Endothelial cell of hepatic sinusoid (primary cell): ENCODE results near the gene TAS1R3.

Experiments
- in situ Hi-C: cut with HindIII; loops from 2 replicates; pipeline ENCODE4 v1.10.0; 2017; ENCODE audit warnings: low sequenced_read_pairs

Gene TAS1R3

GRCh38 chr1:1294250-1294890 is 36.7 kb upstream of the TAS1R3 start:
- in situ Hi-C loops, result no loop called here

DNA sequence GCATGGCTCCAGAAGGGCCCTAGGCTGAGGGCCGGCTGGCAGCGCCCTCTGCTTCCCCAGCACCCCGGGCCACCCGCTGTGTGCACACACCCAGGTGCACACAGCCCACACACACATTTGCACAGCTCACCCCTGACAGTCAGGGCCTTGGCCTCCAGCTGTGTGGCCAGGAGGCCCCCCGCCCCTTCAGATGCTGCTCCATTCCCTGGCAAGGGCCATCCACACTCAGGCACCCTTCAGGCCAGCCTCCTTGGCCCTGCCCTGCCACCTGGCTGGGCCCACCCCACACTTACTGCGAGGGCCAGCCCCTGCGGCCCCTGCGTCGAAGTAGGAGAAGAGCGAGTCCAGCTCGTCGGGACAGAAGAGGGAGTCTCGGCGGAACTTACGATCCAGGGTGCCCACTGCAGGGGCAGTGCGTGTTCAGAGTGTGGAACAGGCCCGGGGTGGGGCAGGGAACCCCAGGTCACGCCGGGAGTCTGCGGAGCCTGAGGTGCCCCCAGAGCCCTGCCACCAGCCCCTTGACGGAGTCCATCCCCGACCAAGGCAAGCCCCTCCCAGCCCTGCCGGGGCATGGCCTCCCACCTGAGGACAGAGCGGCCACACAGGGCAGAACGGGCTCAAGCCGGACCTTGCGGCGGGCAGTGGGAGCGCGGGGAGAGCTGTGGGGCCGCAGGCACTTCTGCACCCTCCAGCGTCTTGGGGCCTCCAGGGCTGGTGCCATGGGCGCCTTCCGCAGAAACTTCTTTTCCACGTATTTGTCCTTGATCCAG is 35.7 kb upstream of the TAS1R3 start:
- in situ Hi-C loops, result no loop called here

- in situ Hi-C loops, result no loop called here
Measured at GRCh38 chr1:1296070-1297061, 34.7 kb upstream of the TAS1R3 start.

- in situ Hi-C loops, result no loop called here
Measured at GRCh38 chr1:1297802-1298424, 33.2 kb upstream of the TAS1R3 start.

DNA sequence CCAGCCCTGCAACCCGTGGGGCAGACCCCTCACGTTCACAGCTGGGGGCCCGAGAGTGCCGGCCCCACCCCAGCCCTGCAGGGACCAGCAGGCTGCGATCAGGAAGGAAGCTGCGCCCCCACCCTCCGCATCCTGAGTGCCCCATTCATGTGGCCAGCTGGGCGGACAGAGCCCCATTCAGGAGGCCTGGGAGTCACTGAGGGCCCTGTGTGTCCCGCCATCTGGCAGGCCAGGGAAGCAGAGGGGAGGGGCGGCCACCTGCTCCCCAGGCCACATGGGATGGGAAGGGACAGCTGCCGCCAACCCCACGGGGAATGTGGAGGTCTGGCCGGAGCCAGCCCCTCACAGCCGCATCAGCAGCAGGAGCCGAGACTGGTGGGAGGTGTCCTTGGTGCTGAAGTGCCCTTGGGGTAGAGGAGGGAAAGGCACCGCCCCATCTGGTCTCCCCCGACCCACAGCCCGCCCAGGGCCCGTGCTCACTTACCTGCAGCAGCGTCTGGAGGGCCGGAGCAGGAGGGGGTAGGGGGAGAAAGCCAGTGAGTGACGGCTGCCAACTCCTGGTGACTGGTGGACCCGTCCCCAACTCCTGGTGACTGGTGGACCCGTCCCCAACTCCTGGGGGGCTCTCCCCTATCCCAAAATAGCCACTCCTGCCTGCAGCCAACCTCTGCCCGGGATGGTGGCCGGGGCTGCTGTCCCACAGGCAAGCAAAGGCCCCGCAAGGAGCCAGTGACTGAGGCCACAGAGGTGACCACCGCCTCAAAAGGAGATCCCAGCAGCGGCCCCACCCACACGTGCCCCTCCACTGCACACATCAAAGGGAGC is 32.0 kb upstream of the TAS1R3 start:
- in situ Hi-C loops, result no loop called here

DNA sequence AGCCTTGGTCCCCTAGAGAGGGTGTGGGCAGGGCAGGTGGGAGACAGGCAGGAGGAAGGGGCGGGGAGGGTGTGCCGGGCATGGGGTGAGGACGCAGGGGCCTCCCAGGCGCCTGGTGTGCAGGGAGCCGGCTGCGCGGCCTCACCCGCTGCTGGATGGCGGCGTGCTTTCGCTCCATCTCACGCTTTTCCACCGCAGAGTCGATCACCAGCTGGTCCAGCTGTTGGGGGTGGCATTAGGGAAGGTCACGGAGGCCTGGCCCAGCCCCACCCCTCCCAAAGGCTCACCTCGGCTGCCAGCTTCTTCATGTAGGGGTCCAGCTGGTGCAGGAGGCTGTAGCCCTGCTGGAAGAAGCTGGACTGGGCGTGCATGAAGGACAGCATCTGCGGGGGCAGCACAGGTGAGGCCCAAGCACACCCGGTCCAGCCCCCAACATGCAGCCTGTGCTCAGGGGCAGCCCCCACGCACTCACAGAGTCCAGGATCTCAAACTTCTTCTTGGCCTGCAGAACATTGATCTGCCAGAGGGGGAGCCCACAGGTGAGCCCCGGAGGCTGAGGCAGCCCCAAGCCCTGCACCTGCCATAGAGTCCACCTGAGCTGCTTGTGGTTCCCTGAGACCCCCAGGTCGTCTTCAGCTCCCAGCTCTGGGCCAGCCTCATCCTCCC is 31.3 kb upstream of the TAS1R3 start:
- in situ Hi-C loops, result no loop called here

- in situ Hi-C loops, result no loop called here
Measured at GRCh38 chr1:1300352-1300739, 30.7 kb upstream of the TAS1R3 start.

DNA sequence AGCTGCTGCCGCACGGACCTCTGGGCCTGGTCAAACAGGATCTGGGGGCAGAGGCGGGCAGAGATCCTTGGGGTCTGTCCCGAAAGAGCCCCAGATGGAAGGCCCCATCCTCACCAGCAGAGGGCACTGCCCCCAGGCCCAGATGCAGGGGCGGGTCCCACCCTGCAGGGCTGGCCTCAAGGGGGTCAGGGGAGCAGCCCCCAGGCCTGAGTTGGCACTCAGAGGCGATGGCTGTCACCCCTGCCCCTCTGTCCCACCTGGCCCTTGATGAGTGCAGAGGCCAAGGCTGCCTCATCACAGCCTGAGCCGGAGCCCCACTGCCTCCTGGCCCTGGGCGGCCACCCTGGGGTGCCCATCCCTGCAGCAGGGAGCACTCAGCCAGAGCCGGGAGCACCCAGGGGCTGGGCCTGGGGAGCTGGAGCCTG is 29.1 kb upstream of the TAS1R3 start:
- in situ Hi-C loops, result no loop called here

GRCh38 chr1:1302951-1303509 is 28.1 kb upstream of the TAS1R3 start:
- in situ Hi-C loops, result no loop called here

DNA sequence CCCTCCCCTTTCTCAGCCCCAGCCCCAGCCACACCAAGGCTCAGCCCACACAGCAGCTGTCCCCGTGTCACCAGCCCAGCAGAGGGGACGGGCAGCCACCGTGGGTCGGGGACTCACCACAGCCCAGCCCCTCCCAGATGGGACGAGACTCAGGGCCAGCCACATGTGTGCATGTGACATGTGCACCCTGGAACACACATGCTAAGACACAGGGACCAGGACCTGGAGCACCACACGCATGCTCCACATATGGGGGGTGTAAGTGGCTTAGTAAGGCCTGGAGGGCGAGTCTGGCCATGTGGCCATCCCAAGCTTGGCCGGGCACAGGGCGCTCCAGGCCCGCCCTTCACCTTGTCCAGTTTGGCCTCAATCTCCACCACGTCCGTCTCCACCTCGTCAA is 27.3 kb upstream of the TAS1R3 start:
- in situ Hi-C loops, result no loop called here

DNA sequence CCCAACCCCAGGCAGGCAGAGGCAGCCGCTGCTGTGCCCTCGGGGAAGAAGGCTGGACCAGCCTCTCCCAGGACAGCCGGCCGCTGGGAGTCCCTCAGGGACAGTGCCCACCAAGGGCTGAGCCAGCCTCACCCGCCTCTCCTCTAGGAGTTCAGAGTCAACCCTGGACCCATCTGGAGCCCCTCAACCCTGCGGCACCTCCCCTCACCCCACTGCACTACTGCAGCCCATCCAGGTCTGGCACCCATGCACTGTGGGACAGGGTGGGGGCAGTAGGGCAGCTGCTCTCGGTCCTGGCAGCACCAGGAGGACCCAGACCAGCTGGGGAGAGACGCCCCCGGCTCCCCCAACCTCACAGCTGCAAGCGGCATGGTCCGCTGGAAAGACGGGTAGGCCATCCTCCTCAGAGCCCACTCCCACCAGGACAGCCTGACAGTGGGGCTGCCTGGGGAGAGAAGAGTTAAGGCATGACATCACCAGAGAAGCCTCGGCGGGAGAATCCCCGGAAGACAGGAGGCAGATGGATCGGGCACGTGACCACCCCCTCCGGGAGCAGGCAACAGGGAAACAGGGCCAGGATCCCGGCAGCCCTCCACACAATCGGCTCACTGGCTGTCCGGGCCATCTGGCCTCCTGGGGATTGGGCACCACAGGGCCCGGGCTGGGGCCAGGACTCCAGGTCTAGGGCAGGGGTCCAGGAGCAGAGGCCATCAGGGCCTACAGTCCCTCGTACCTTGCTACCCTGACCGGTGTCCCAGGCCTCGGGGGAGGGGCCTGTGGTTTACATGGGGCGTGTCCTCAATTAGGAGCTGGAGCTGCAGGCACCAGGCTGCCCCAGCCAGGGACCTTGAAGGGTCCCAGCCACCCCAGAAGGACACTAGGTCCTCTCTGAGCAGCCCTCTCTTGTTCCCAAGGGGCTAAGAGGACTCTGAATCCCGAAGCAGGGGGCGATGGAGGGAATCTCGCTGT is 26.5 kb upstream of the TAS1R3 start:
- in situ Hi-C loops, result no loop called here

DNA sequence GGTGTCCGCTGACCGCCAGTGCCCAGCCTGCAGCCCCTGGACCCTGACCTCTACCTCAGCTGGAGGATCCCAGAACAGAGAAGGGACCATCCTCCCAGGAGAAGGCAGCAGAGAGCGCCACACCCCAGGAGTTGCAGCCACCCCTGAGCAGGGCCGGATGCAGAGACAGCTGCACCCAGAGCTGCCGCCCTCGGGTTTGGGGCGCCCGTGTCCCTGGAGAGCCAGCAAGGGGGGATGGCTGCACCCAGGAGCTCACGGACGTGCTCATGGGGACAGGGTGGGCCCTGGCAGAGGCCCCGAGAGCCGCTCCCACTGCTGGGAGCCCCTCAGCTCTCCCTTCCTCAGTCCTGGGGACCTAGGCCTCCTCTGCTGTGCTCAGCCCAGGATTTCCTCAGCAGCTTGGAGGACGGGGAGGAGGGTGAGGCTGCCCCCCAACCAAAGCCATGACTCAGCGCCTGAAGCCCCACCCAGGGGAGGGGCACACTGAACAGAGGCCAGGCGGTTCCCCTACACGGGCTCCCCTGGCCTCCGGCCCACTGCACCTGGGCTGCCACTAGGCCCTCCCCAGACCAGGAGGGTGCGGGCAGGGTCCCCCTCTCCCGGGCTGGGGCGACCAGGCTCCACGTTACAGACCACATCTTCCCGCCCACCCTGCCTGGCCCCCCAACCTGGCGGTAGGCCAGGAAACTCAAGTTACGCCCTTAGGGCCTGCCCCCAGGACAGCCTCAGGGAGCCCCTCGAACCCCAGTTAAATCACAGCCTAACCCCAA is 25.6 kb upstream of the TAS1R3 start:
- in situ Hi-C loops, result no loop called here

DNA sequence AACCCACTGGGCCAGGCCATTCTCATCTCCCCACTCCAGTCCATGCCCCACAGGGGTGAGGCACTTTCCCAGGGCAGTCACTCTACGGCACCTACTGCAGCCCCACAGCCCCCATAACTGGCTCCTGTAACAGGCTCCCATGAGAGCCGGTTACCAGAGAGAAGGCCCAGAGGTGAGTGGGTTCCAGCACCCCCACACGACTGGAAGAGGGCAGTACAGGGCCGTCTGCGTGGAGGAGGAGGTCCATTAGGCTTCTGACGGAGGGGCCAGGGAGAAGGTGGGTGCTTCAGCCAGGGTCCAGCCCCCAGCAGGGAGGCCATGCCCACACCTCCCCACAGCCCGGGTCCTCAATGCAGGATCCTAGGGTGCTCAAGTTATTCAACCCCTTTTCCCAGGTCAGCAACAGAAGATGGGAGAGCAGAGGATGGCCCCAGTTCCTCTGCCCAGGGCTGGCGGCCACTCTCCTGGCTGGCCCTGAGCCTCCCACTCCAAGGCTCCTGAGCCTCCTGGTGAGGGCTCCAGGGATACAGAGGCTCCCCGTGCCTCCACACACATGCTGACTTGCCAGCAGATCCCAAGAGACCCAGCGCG is 24.9 kb upstream of the TAS1R3 start:
- in situ Hi-C loops, result no loop called here

DNA sequence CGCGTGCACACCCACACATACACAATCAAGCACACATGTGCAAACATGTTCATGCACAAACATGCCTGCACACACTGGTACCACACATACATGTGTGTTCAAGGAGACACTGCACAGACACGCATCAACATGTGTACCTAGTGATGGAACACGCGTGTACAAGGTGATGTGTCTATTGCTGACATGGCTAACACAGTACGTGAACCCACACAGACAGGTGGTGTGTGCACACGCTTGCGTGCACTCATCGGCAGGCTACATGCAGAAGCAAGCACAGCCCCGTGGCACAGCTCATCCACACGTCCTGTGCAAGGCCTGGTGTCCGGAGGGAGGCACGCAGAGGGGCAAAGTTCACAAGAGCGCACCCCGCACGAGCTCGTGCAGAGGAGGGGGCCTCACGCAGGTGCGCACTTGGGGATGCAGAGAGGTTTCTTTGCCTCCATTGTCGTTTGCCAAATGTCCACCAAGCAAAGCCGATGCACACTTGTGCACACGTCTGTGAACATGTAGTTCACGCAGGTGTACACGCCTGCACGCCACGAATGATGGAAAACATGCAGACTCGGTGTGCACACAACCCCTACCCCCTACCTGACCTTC is 24.3 kb upstream of the TAS1R3 start:
- in situ Hi-C loops, result no loop called here

DNA sequence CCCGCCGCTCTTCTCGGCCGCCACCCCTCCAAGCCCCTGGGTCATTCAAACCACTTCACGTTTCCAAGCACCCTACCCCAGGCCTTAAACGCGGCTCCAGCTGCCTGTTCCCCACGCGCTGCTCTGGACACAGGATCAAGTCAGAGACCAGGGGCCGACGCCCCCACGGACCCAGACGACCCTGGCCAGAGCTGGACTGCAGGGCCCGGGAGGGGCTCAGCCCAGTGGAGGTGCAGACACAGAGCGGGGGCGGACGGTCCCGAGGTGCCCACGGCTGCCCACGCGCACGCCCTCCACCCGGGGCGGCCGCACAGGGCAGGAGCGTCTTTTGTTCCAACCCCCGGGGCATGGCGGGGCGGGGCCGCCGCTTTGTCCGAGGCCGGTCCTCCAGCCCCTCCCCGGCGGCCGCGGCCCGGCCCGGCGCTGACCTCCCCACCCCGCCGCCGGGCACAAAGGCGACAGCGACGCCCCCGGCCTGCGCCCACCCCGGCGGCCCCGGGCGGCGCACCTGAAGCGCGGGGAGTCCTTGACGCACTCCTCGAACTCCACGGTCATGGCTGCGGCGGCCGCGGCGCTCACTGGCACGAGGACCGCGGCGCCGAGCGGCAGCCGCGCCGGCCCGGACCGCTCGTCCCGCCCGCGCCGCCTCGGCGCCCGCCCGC is 23.7 kb upstream of the TAS1R3 start:
- in situ Hi-C loops, result no loop called here
